Urothelium cell line (cell line): Measurements from ENCODE around the gene ZEB2.

Experiments
- DNase-seq: peaks from one replicate; pipeline ENCODE4 v3.0.0; 2011; ENCODE audit warnings: low spot score, mixed read lengths
- FAIRE-seq: peaks from 2 replicates; lab custom pipeline; 2011; peaks lifted over from hg19 to GRCh38; lab: Jason Lieb, UNC

ZEB2 gene

GRCh38 chr2:144401036-144401435 is 118.9 kb downstream of the ZEB2 start:
- no peak for FAIRE-seq
- DNase-seq = no peak

- FAIRE-seq (peak; percentile 72), DNase-seq (no peak)
These were observed 123.6 kb downstream of the ZEB2 start for GRCh38 chr2:144396318-144396717.

- FAIRE-seq (no peak), DNase-seq (no peak)
These were observed 129.4 kb downstream of the ZEB2 start for GRCh38 chr2:144390424-144391020.

- no peak for DNase-seq
- no peak for FAIRE-seq
These were observed 130.0 kb downstream of the ZEB2 start for GRCh38 chr2:144389930-144390311.

- DNase-seq (no peak), FAIRE-seq (no peak)
These were observed 130.6 kb downstream of the ZEB2 start for GRCh38 chr2:144389151-144389929.

- DNase-seq = no peak
- FAIRE-seq = no peak
These were observed 134.5 kb downstream of the ZEB2 start for GRCh38 chr2:144385381-144385780.

GRCh38 chr2:144383571-144384100 is 136.3 kb downstream of the ZEB2 start:
- FAIRE-seq = no peak

GRCh38 chr2:144382849-144383248 is 137.1 kb downstream of the ZEB2 start:
- FAIRE-seq (no peak), DNase-seq (no peak)

More at GRCh38 chr2:144383571-144384100, 136.3 kb downstream of the ZEB2 start:
- DNase-seq = no peak

- FAIRE-seq (no peak), DNase-seq (no peak)
These were observed 138.2 kb downstream of the ZEB2 start for GRCh38 chr2:144381716-144382115.

- no peak for DNase-seq
- FAIRE-seq = no peak
These were observed 140.0 kb downstream of the ZEB2 start for GRCh38 chr2:144379851-144380311.

- DNase-seq = no peak
- no peak for FAIRE-seq
These were observed 141.4 kb downstream of the ZEB2 start for GRCh38 chr2:144378551-144378950.

GRCh38 chr2:144377914-144378313 is 142.0 kb downstream of the ZEB2 start:
- DNase-seq (no peak), FAIRE-seq (no peak)

- DNase-seq = no peak
- FAIRE-seq = no peak
These were observed 143.0 kb downstream of the ZEB2 start for GRCh38 chr2:144376926-144377325.

GRCh38 chr2:144376460-144376859 is 143.5 kb downstream of the ZEB2 start:
- DNase-seq (no peak), FAIRE-seq (no peak)

GRCh38 chr2:144374163-144374661 is 145.7 kb downstream of the ZEB2 start:
- DNase-seq = no peak
- FAIRE-seq = no peak

GRCh38 chr2:144372410-144373080 is 147.4 kb downstream of the ZEB2 start:
- FAIRE-seq (no peak), DNase-seq (no peak)

- FAIRE-seq (no peak), DNase-seq (no peak)
These were observed 148.9 kb downstream of the ZEB2 start for GRCh38 chr2:144370937-144371584.

GRCh38 chr2:144369416-144369815 is 150.5 kb downstream of the ZEB2 start:
- DNase-seq = no peak
- no peak for FAIRE-seq

- FAIRE-seq (no peak), DNase-seq (no peak)
These were observed 153.0 kb downstream of the ZEB2 start for GRCh38 chr2:144366825-144367429.

GRCh38 chr2:144364944-144365738 is 154.8 kb downstream of the ZEB2 start:
- FAIRE-seq (no peak), DNase-seq (peak; percentile 36)
